ENCODE data around the gene SH3BP1. TPM values are rescaled to one million over a fixed set of nuclear protein-coding genes. Genes with fewer than 3 reads are reported as not detected.

SH3BP1 gene
- total and polyA plus RNA-seq, 2 of the 13 experiments (the other 11 are each of a cell fraction or from before 2014, with no cell fraction given) = 8.4 to 18.5 TPM

GRCh38 chr22:37627121-37627520, 12.3 kb upstream of the SH3BP1 start:
- TF ChIP-seq ZNF83 (CRISPR knock-in tag; IDR thresholded peaks at IDR 0.05; ENCODE audit: borderline replicate concordance) (no peak), ARNTL (CRISPR knock-in tag; IDR thresholded peaks at IDR 0.05) (no peak), ZNF713 (CRISPR knock-in tag; IDR thresholded peaks at IDR 0.05) (no peak), MBD4 (IDR thresholded peaks at IDR 0.05; ENCODE audit: borderline replicate concordance, low read length) (no peak), ATF4 (CRISPR knock-in tag; IDR thresholded peaks at IDR 0.05) (no peak), AGO2 (optimal IDR thresholded peaks at IDR 0.05; ENCODE audit: low read depth, low read length) (peak; percentile 16), JUN (CRISPR knock-in tag; IDR thresholded peaks at IDR 0.05) (no peak), ZNF850 (CRISPR knock-in tag; conservative IDR thresholded peaks at IDR 0.05) (no peak), HIVEP1 (CRISPR knock-in tag; IDR thresholded peaks at IDR 0.05) (no peak)
- 92% methylated on average over 7 of the region's 7 CpGs for WGBS (ENCODE audit: low lambda C conversion rate)
- no peak overlapping the region for H3K4me3 ChIP-seq (replicated peaks in 1 of 3; ENCODE audit: insufficient read depth in 1 of 3, low read depth in 2 of 3, low read length in 3 of 3)
- H2AFZ ChIP-seq (ENCODE audit: low read length) = no peak overlapping the region
- H3K27ac ChIP-seq (ENCODE audit: extremely low read length, insufficient read depth, low read length) = no peak overlapping the region
- no peaks in the 10 kb centered on the region for H4K20me1 ChIP-seq (ENCODE audit: insufficient read depth, low read length)
- no peak overlapping the region for H3K4me2 ChIP-seq (ENCODE audit: low read depth, low read length)
- no peaks in the 10 kb centered on the region for H3K9me3 ChIP-seq (ENCODE audit: low read length)
- intact Hi-C loops (cut with micrococcal nuclease; ENCODE audit: unreplicated experiment) = no loop called here
- FAIRE-seq (no peak), ATAC-seq (no peak), DNase-seq (ENCODE audit: low spot score) (no peak)
- H3K27me3 ChIP-seq (ENCODE audit: control insufficient read depth in 1 of 2, insufficient read depth in 2 of 2, low read length in 2 of 2) = no peaks in the 10 kb centered on the region
- ChIA-PET POLR2A (interaction anchor here (1.0 to 2.8 kb wide), 2 partner anchors 19 to 31 kb away, joined by 3 to 7 read pairs; partner anchors contain the start of gene GGA1), CTCF (ENCODE audit: low intra/inter-chr PET ratio, low total read pairs) (no interaction called here)
- no peaks in the 10 kb centered on the region for H3K79me2 ChIP-seq (ENCODE audit: insufficient read depth, low read length)
- peaks cover 28% of the 10 kb centered on the region for H3K4me1 ChIP-seq (ENCODE audit: insufficient read depth, low read length)
- H3K36me3 ChIP-seq (replicated peaks in 1 of 2; ENCODE audit: control insufficient read depth in 1 of 2, insufficient read depth in 2 of 2, low read length in 2 of 2) = peaks cover 2 to 9% of the 10 kb centered on the region in 2 experiments; a peak in 3 of 5 replicates
- in situ Hi-C loops (cut with HindIII; ENCODE audit: extremely low pct_ligation_motif_present, low pct_unique_long_range_greater_than_20kb) = no loop called here
- BruUV-seq (replicated peaks) = no TSS peak
- H3K9ac ChIP-seq (ENCODE audit: insufficient read depth, low read depth, low read length) = no peak overlapping the region

Measured in HepG2 (cell line).